SIG-M5 treated with dmso at 0.1 percent for 504 hours (cell line): Measurements from ENCODE around the gene PRODH2.

Source experiments
- DNase-seq: peaks from one replicate; lab custom pipeline; 2025; ENCODE audit not compliant: unreplicated experiment; lab: John Stamatoyannopoulos, UW

PRODH2 gene

DNA sequence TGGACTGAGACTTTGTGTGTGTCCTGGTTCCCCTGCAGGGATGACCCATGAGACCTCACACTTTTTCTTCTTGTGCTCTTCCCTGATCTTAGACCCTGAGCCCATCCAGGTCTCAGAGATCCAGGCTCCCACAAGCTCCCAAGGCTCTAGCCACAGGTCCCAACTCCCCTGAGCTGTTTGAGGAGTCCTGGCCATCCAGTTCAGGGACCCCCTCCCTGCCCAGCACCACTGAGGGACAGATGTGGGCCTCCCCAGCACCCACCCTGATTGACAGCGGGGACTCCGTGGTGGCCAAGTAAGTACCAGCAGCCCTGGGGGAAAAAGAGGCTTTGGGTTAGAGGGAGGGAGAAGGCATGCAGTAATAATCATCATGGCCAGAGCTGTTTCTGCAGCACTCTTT is 52.9 kb downstream of the PRODH2 start:
- DNase-seq: no peak

DNA sequence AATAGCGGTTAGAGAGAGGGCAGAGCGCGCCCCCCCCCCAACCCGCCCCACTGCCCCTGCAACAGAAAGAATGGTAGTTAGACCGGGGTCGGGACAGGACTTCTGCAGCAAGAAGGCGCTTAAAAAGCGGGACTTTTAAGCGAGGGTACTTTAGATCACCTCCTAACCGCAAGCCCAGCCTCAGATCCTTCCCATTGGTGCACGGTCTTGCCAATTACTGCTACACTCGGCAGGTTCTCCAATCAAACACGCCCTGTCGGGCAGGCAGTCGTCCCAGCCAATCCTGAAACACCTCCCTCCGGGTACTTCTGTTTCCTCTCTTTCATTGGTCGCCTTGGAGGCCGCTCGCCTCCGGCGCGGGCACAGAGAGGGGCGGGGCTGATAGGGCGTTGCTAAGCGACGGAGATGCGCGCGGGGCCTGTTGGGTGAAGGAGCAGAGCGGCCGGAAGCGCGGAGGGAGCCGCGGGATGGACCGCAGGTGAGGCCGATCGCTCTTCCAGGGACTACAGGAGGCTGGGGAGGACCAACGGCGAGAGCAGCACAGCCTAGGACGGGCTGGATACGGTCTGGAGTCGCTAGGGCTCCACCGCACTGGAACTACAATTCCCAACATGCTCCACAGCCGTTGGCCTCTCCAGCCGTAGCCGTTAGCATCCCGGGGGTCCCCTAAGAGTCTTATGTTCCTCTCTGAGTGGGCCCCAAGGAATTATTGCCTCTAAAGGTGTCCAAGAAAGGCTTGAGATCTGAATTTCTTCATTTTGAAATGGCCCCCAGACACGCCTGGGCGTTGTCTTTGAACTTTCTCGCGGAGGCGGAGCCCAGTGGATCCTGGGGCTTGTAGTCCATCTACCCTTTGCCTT is 54.7 kb downstream of the PRODH2 start, which contains the start of gene PROSER3:
PROSER3 (plus strand) TSS at position 428 of the 860 bp plus-strand sequence; CDS start at position 468, 40 bp downstream.
- peak; percentile 99 for DNase-seq

DNA sequence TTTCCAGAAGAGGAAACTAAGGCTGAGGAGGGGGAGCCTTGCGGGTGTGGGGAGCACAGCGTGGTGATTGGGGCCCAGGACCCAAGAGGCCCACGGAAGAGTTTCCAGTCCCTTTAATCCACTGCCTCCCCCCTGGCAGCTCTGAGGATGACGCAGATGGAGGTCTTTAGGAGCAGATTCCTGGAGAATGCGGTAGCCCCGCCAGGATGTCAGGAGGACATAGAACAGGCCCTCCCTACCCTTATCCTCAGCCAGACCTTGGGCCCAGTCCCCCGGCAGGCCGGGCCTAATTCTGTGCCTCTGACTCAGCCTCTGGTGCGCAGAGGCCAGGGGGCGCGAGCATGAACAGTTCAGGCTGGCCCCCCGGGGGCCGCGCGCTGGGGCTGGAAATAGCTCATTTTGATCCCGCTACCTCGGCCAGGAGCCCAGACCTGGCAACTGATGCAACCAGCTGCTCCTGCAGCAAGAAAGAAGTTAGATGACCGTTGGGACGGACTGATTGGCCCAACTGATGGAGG is 55.4 kb downstream of the PRODH2 start:
- DNase-seq: no peak

DNA sequence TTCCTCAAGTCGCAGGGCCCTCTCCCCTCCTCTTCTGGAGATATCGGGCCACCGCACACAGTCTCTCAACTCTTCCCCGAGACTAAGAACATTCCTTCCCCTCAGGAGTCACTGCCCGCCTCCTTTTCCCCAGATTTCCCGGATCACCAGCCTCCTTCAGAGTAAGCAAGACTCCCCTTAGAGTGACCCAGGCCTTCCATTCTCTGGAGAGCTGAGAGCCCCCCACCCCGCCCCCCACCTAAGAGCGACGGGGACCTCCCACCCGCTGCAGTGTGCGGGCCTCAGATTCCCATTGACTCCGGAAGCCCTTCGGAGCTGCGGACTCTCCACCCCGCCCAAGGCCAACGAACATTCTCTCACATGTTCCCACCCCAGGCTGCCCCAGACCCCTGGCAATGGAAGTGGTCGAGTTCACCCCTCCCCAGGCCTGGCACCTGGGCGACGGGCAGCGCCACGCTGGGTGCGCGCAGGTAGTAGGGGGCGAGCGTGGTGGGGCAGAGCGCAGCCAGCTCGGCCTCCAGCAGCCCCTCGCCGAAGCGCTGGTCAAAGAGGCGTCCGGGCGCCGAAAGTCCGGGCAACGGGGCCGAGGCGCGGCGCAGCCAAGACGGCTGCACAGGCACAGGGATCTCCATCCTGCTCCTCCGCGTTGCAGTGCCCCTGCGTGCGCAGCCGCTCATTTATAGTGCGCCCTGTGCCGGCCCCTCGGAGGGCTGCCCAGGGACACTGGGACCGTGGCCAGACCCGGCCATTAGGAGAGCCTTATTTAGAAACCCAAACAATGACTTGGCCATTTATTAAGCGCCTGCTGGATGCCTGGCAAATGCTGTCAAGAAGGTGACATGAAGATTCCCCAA is 56.0 kb downstream of the PRODH2 start, which contains the start of gene HSPB6:
HSPB6 (minus strand) TSS at position 653 of the 854 bp plus-strand sequence; CDS start at position 632, 21 bp downstream.
- no peak for DNase-seq

DNA sequence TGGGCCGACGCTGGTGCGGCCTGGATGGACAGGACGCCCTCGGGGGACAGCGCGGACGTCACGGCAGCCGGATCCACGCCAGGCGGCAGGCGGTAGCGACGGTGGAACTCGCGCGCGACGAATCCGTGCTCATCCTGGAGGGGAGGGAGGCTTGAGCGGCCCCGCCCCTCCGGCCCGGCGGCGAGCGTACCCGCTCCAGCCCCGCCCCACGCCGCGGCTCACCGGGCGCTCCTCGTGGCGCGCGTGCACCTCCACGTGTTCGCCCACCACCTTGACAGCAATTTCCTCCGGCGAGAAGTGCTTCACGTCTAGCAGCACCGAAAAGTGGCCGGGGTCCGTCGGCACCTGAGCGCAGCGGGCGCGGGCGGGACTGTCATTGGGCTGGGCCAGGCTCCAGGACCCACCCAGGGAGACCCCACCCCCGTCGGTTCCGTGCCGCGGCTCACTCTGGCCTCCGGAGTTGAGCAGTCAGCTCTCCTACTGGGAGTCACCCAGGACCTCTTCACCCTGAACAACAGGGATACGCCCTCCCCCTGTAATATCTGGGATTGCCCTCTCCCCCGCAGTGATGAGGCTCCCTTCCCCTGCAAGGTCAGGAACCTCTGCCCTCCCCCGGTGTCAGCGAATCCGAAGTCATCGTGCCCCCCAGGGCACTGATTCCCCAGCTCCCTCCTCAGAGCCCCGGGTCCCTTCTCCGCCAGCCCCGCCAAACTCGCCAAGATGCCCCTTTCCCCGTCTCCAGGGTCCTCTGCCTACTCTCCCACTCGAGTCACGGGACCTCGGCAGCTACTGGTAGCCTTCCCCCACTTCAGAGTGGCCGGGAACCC is 56.9 kb downstream of the PRODH2 start:
- no peak for DNase-seq

DNA sequence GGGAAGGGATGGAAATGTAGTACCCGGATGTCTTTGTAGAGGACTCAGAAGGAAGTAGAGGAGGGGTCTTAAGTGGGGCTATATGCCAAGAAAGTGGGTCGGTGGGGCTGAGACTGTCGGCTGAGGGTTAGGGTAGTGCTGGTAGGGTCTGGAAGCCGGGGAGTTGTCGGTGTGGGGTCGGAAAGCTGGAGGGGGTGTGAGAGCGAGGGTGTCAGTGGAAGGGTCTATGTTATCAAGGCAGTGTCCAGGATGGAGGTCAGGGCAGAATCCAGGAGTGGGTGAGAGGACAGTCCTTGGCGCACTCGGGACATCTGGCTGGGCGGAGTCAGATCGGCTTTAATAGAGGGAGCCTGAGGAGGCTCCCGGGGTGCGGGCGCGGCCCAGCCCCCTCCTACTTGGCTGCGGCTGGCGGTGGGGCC is 57.5 kb downstream of the PRODH2 start:
- DNase-seq: no peak

DNA sequence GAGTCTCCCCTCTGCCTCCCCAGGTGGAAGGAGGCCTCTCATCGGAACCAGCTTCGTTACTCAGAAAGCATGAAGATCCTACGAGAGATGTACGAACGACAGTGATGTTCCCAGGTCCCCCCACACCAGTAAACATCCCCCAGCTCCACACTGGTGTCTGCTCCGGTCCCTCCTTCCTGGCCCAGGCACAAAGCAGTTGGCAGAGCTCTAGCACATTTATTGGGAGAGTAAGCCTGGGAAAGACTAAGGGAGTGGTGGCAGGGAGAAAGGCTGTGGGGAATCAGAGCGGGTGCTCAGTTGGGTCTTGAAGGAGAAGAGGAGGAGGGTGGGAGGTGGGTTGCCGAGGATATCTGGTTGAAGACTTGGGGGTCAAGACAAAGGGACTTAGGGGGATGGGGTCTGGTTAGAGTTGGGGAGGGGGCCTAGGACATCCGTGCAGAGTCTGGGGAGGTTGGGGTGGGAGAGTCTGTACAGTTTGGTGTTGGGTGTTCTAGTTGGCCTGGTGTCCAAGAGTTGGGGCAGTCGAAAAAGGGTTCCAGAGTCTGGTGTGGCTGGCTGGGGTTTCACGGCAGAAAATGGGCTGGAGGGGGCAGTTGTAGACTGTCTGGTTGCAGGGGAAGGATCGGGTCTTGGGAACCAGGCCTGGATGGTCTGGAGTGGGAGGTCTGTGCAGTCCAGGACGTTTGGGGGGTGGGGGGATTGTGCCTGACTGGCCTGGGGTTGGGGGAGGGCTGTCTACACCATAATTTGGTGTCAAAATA is 58.1 kb downstream of the PRODH2 start:
- DNase-seq: no peak

DNA sequence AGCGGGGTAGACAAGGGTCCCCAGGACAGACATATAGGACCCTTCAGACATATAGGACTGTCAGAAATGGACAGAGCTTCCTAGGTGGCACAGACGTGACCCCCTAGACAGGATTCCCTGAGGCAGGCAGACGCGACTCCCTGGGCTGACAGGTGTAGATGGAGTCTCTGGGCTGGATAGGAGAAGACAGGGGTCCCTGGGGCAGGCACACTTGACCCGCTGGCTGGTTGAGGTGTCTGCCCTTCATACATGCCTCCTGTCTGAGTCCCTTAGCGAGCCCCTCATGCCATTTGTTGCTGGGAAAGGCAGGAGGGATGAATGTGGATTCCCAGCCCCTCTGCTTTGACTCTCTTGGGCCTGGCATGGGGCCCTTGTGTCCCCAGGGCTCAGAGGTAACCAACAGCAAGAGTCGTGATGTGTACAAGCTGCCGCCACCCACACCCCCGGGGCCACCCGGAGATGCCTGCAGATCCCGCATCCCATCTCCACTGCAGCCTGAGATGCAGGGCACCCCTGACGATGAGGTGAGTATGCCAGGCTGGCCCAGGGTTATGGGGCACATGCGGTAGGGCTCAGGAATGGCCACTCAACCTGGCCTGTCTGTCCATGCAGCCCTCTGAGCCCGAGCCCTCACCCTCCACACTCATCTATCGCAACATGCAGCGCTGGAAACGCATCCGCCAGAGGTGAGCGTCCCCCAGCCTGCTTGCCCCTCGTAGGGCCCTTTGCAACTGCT is 58.8 kb downstream of the PRODH2 start:
- DNase-seq: no peak

DNA sequence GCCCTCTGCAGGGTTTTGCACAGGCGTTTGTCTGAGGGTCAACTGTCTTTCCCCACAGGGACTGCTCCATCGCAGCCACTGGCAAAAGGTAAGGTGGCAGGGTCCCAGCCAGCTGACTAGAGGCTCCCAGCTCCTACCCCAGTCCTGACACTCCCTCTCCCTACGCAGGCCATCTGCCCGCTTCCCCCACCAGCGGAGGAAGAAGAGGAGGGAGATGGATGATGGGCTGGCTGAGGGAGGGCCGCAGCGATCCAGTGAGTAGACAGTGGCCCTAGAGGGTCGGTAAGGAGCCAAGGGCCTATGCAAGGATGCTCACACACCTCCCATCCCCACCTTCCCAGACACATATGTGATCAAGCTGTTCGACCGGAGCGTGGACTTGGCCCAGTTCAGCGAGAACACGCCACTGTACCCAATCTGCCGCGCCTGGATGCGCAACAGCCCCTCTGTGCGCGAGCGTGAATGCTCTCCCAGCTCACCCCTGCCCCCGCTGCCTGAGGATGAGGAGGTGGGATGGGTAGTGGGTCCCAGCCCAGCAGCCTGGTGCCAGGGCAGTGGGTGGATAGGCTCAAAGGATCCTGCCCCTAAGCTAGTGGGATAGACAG is 59.8 kb downstream of the PRODH2 start:
- DNase-seq: no peak

DNA sequence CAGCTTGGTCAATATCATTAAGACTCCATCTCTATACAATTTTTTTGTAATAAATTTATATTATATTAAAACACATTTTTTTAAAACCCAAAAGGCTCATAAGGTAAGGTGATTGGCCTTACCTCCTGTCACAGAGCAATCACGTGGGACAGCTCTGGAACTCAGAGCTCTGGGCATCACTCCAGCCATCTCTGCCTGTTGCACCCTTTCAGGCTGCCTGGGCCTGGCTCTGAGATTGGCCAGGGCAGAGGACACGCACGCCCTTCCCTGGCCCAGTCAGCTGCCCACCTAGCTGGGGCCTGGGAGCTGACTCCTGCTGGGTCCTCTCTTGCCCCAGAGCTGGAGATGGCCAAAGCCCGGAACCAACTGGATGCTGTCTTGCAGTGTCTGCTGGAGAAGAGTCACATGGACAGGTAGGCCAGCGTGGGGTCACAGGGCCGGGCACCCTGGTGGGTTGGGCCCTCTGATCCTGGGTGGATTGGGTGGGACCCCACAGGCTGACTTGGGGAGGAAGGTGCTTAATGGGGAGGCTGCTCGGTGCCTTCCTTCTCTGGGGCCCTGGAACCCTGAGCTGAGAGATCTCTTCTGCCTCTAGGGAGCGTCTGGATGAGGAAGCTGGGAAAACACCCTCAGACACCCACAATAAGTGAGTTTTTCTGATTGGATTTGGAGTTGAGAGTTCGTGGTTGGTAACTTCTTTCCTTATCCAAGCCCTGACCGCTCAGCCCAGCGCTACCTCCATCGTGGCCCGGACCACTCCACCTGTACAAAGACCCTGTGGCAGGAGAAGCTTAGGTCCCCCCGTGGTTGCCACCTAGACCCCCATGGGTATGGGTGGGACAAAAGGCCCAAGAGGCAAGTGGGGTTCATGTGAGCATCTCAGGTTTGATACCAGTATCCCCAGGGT is 60.6 kb downstream of the PRODH2 start:
- DNase-seq: no peak

DNA sequence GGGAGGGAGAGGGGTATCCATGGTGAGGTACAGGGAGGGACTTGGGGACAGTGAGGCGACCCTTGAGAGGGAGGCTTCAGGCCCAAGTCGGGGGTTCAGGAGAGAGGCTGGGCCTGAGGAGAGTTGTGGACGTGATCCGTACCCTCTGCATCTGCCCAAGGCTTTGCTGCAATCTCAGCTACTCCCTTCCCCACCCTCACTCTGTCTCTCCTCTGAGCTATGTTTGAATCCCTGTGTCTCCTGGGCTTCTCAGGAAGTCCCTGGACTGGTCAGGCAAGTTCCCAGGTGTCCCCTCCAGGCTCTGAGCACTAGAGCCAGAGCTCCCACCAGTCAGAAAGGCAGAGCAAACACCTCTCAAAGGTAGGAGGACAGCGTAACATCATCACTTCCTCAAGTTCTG is 62.5 kb downstream of the PRODH2 start:
- DNase-seq: no peak
